Sigmoid colon (tissue), 7 donors: Measurements from ENCODE around the gene EGR4. TPM values are rescaled to one million over a fixed set of nuclear protein-coding genes. Genes with fewer than 3 reads are reported as not detected.

Source experiments
- DNase-seq: peaks from one replicate; pipeline ENCODE4 v3.0.0-alpha.2; 2019
- H3K27ac ChIP-seq, 4 donors: fragments of 200-600 bp; sonication (generic); one replicate each; pipeline ENCODE4 v1.5.1; 2016 to 2019; ENCODE audit warnings: mild to moderate bottlenecking in 1 of 4
- H3K27me3 ChIP-seq, 3 donors: fragments of 200-600 bp; sonication (generic); one replicate each; pipeline ENCODE4 v1.5.1; 2019; ENCODE audit warnings: mild to moderate bottlenecking in 1 of 3
- H3K36me3 ChIP-seq, 4 donors: fragments of 200-600 bp; sonication (generic); one replicate each; pipeline ENCODE4 v1.5.1; 2016 to 2019
- H3K4me1 ChIP-seq, 4 donors: fragments of 200-600 bp; sonication (generic); one replicate each; pipeline ENCODE4 v1.5.1; 2017 to 2019
- H3K4me3 ChIP-seq, 4 donors: fragments of 200-600 bp; sonication (generic); one replicate each; pipeline ENCODE4 v1.5.1; 2017 to 2019; ENCODE audit warnings: mild to moderate bottlenecking in 2 of 4, moderate library complexity in 1 of 4
- H3K9me3 ChIP-seq, 4 donors: fragments of 200-600 bp in 3 of 4; sonication (generic) in 3 of 4; one replicate each; pipeline versions ENCODE4 v1.5.1 to v1.6.1; 2013 to 2019
- CTCF ChIP-seq, 4 experiments: fragments of 450-650 bp in 3 of 4; fragments of 200-600 bp in 1 of 4; IDR thresholded peaks; one replicate each; pipeline ENCODE4 v1.5.1; 2016 to 2019; ENCODE audit warnings: antibody characterized with exemption in 4 of 4, mild to moderate bottlenecking in 3 of 4, moderate library complexity in 2 of 4
- EP300 ChIP-seq, 4 donors: sonication (generic); formaldehyde crosslinking; IDR thresholded peaks; one replicate each; pipeline ENCODE4 v1.6.1; 2017; ENCODE audit warnings: antibody characterized with exemption in 4 of 4
- POLR2A ChIP-seq, 2 donors: fragments of 450-650 bp; IDR thresholded peaks; one replicate each; pipeline ENCODE4 v1.6.1; 2016; ENCODE audit warnings: antibody characterized with exemption in 2 of 2, mild to moderate bottlenecking in 2 of 2, moderate library complexity in 2 of 2
- POLR2AphosphoS5 ChIP-seq, 4 donors: sonication (generic); formaldehyde crosslinking; IDR thresholded peaks; one replicate each; pipeline ENCODE4 v1.6.1; 2017; ENCODE audit warnings: antibody characterized with exemption in 4 of 4
- WGBS, 2 donors: extraction: QIAGEN DNeasy Blood & Tissue Kit; methylation state at CpG; one replicate each; pipeline ENCODE4 v1.1.7; 2013; 5-methylcytosine and 5-hydroxymethylcytosine counted together
- intact Hi-C: fragments of 100-400 bp; cut with DNase I; formaldehyde crosslinking; loops from one replicate; pipeline ENCODE4 v1.15.1; 2023
- polyA plus RNA-seq, 3 donors: library from polyadenylated mRNA; stranded (reverse); fragments of 200-250 nt; gene quantifications; one replicate each; pipeline ENCODE4 v1.2.3, GENCODE V29; 2013
- total RNA-seq, 4 donors: library from RNA; depleted of rRNA; stranded (reverse); fragments of >200 nt; gene quantifications; one replicate each; pipeline ENCODE4 v1.1.0, GENCODE V29; 2016
- donor health status: healthy with polysubstance abuse.
- donor health status: Bipolar disorder and iron deficiency.
- donor health status: healthy.

Gene EGR4
- total and polyA plus RNA-seq, 7 donors, result 0.07 to 0.14 TPM; not detected in 5

- TF ChIP-seq CTCF (IDR thresholded peaks at IDR 0.05) (no peak), POLR2A (IDR thresholded peaks at IDR 0.05) (no peak), EP300 (IDR thresholded peaks at IDR 0.05) (no peak), POLR2AphosphoS5 (IDR thresholded peaks at IDR 0.05) (no peak)
- DNase-seq, result no peak
- WGBS, 2 donors, result 76 to 79% methylated on average over 9 of the region's 9 CpGs
- intact Hi-C loops, result no loop called here
- Histone ChIP-seq H3K27me3 (no peaks in the 10 kb centered on the region), H3K4me1 (no peaks in the 10 kb centered on the region), H3K9me3 (no peaks in the 10 kb centered on the region), H3K36me3 (no peaks in the 10 kb centered on the region), H3K27ac (no peak overlapping the region), H3K4me3 (no peak overlapping the region)
Observed at GRCh38 chr2:73307720-73308119, 14.4 kb upstream of the EGR4 start.

GRCh38 chr2:73301636-73302035 is 8.3 kb upstream of the EGR4 start:
- no peak for DNase-seq
- 71 to 72% methylated on average over 4 of the region's 4 CpGs for WGBS, 2 donors
- intact Hi-C loops, result no loop called here

GRCh38 chr2:73300926-73301325 is 7.6 kb upstream of the EGR4 start:
- Histone ChIP-seq H3K4me1 (no peaks in the 10 kb centered on the region), H3K27me3 (peaks cover 0 to 33% (median 6%) of the 10 kb centered on the region in 3 donors), H3K36me3 (no peaks in the 10 kb centered on the region), H3K27ac (no peak overlapping the region), H3K9me3 (no peaks in the 10 kb centered on the region), H3K4me3 (no peak overlapping the region)
- WGBS, 2 donors, result 73 to 75% methylated on average over 3 of the region's 3 CpGs
- TF ChIP-seq POLR2A (IDR thresholded peaks at IDR 0.05) (no peak), EP300 (IDR thresholded peaks at IDR 0.05) (no peak), CTCF (IDR thresholded peaks at IDR 0.05) (no peak), POLR2AphosphoS5 (IDR thresholded peaks at IDR 0.05) (no peak)
- DNase-seq, result no peak
- intact Hi-C loops, result no loop called here

More at GRCh38 chr2:73301636-73302035, 8.3 kb upstream of the EGR4 start:
- no peak for TF ChIP-seq EP300 (IDR thresholded peaks at IDR 0.05)
- no peak for TF ChIP-seq CTCF (IDR thresholded peaks at IDR 0.05)
- TF ChIP-seq POLR2AphosphoS5 (IDR thresholded peaks at IDR 0.05), result no peak
- TF ChIP-seq POLR2A (IDR thresholded peaks at IDR 0.05), result no peak
- Histone ChIP-seq H3K36me3 (no peaks in the 10 kb centered on the region), H3K27me3 (peaks cover 0 to 26% (median 0%) of the 10 kb centered on the region in 3 donors), H3K4me3 (no peak overlapping the region), H3K4me1 (no peaks in the 10 kb centered on the region), H3K9me3 (no peaks in the 10 kb centered on the region), H3K27ac (no peak overlapping the region)

GRCh38 chr2:73297586-73297985 is 4.2 kb upstream of the EGR4 start:
- Histone ChIP-seq H3K9me3 (no peaks in the 10 kb centered on the region), H3K4me3 (no peak overlapping the region), H3K27me3 (peaks cover 26 to 67% (median 39%) of the 10 kb centered on the region in 3 donors), H3K36me3 (no peaks in the 10 kb centered on the region), H3K4me1 (peaks cover 0 to 15% (median 10%) of the 10 kb centered on the region in 4 donors), H3K27ac (no peak overlapping the region)
- 68 to 69% methylated on average over 4 of the region's 4 CpGs for WGBS, 2 donors
- intact Hi-C loops, result no loop called here
- TF ChIP-seq POLR2AphosphoS5 (IDR thresholded peaks at IDR 0.05) (no peak), POLR2A (IDR thresholded peaks at IDR 0.05) (no peak), CTCF (IDR thresholded peaks at IDR 0.05) (no peak), EP300 (IDR thresholded peaks at IDR 0.05) (no peak)
- no peak for DNase-seq

GRCh38 chr2:73297151-73297559 is 3.8 kb upstream of the EGR4 start:
- peaks cover 30 to 71% (median 43%) of the 10 kb centered on the region in 3 donors for H3K27me3 ChIP-seq
- H3K4me3 ChIP-seq, result no peak overlapping the region
- H3K27ac ChIP-seq, result no peak overlapping the region
- WGBS, 2 donors, result 15 to 28% methylated on average over 2 of the region's 2 CpGs
- DNase-seq, result no peak
- TF ChIP-seq EP300 (IDR thresholded peaks at IDR 0.05), result no peak
- no peak for TF ChIP-seq POLR2A (IDR thresholded peaks at IDR 0.05)
- TF ChIP-seq POLR2AphosphoS5 (IDR thresholded peaks at IDR 0.05), result no peak
- no peak for TF ChIP-seq CTCF (IDR thresholded peaks at IDR 0.05)
- peaks cover 0 to 17% (median 10%) of the 10 kb centered on the region in 4 donors for H3K4me1 ChIP-seq
- intact Hi-C loops, result no loop called here
- H3K36me3 ChIP-seq, result no peaks in the 10 kb centered on the region
- H3K9me3 ChIP-seq, result no peaks in the 10 kb centered on the region
